SH-SY5Y (cell line): ENCODE measurements around the gene HSP90AB1.

Experiments used
- GATA2 ChIP-seq: IDR thresholded peaks from 2 replicates; pipeline ENCODE4 v1.6.1; 2011; ENCODE audit warnings: mild to moderate bottlenecking, low read depth, low read length
- GATA3 ChIP-seq: IDR thresholded peaks from 2 replicates; pipeline ENCODE4 v1.6.1; 2011; ENCODE audit warnings: low read depth, mild to moderate bottlenecking, low read length, moderate library complexity

Gene HSP90AB1

GRCh38 chr6:44237021-44237812 is 9.7 kb upstream of the HSP90AB1 start:
- no peak for TF ChIP-seq GATA2

GRCh38 chr6:44237813-44238433 is 9.0 kb upstream of the HSP90AB1 start:
- TF ChIP-seq GATA3 = no peak
- no peak for TF ChIP-seq GATA2

- TF ChIP-seq GATA3 = no peak
- no peak for TF ChIP-seq GATA2
Measured at GRCh38 chr6:44238687-44239350, 8.1 kb upstream of the HSP90AB1 start.

DNA sequence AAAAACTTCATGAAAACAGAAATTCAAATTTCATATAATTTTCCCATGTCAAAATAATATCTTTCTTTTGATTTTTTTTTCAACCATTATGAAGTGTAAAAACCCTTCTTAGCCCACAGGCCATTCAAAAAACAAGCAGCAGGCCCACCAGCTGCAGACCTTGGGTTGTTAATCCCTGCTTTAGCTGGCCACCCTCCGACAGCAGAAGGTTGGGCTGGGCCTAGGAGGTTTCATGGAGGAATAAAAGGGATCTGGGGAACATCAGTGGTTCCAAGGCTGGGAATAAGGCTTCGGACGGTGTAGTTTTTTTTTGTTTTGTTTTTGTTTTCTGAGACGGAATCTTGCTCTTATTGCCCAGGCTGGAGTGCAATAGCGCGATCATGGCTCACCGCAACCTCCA is 3.6 kb upstream of the HSP90AB1 start:
- TF ChIP-seq GATA3 (no peak), GATA2 (no peak)

- no peak for TF ChIP-seq GATA3
- no peak for TF ChIP-seq GATA2
Measured at GRCh38 chr6:44245391-44245911, 1.4 kb upstream of the HSP90AB1 start.

- no peak; the same call in 1 of the 2 replicates for TF ChIP-seq GATA2
- TF ChIP-seq GATA3 = no peak
Measured at GRCh38 chr6:44245912-44246662, 814 bp upstream of the HSP90AB1 start.

DNA sequence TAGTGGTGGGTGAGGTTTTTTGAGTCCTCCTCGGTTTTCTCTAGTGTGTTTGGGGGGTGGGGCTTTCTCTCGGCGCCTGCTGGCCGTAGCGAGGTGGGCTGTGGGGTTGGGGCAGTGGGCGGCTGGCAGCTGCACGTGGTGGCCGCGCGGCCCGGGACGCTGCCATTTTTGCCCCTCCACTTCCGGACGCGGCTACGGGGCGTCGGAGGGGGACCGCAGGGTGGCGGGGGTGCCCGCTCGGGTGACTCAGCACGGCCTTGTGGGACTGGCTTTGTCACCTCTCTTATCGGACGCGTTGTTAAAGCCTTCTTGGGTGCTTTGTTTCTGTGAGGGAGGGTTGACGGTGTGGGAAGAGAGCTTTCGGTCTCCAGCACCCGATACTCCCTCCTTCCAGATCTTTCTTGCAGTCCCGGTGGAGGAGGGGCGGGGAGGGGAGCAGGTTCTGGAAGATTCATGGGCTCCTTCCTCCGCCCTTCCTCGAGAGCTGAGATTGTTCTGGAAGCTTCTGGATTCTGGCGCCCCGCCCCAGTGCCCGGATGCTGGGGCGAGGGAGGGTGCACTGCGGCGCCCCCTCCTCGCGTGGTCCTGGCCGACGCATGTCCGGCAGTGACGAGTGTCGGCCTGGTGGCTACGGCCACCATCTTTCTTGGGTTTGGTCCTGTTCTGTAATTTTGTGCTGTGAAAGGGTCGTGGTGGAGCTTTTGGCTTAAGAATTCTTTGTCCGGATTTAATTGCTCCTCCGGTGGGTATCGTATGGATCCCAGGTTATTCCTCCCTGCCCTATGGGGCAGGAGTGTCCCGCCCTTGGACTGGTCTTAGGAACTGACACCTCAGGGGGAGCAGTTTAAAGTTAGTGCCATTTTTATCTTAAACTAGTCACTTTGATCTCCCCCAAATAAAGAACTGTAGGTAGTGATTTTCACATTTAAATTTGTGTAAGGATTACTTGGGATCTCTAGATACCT is 719 bp downstream of the HSP90AB1 start:
- no peak for TF ChIP-seq GATA2
- no peak for TF ChIP-seq GATA3

GRCh38 chr6:44248579-44248978 is 1.7 kb downstream of the HSP90AB1 start:
- no peak for TF ChIP-seq GATA2
- no peak for TF ChIP-seq GATA3

DNA sequence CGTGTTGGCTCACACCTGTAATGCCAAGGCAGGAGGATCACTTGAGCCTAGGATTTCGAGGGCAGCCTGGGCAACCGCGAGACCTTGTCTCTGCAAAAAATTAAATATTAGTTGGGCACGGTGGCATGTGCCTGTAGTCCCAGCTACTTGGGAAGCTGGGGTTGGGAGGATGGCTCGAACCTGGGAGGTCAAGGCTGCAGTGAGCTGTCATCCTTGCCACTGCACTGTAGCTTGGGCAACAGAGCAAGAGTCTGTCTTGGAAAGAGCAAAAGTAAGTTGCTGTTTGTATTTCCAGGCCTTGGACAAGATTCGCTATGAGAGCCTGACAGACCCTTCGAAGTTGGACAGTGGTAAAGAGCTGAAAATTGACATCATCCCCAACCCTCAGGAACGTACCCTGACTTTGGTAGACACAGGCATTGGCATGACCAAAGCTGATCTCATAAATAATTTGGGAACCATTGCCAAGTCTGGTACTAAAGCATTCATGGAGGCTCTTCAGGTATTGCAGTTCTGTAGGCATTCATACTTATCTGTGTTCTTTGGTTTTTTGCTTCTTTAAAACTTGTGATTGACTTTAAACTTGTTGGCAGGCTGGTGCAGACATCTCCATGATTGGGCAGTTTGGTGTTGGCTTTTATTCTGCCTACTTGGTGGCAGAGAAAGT is 2.3 kb downstream of the HSP90AB1 start:
- TF ChIP-seq GATA3 (no peak), GATA2 (no peak)

GRCh38 chr6:44250067-44250717 is 3.3 kb downstream of the HSP90AB1 start:
- no peak for TF ChIP-seq GATA3
- no peak for TF ChIP-seq GATA2

- no peak for TF ChIP-seq GATA3
- TF ChIP-seq GATA2 = no peak
Measured at GRCh38 chr6:44250718-44251123, 3.8 kb downstream of the HSP90AB1 start.

GRCh38 chr6:44251576-44252524 is 4.9 kb downstream of the HSP90AB1 start:
- TF ChIP-seq GATA2 = no peak
- no peak for TF ChIP-seq GATA3
